Caco-2 (cell line): Measurements from ENCODE around the gene MPHOSPH8. TPM values are rescaled to one million over a fixed set of nuclear protein-coding genes. Genes with fewer than 3 reads are reported as not detected.
"Not testable (repeated sequence)": the region's sequence is repeated elsewhere in the genome, so short reads cannot be mapped to it uniquely, and the experiment has no call there.

Experiments
- BruUV-seq: library from RNA; stranded (reverse); fragments of 400-500 nt; replicated peaks from 2 replicates; lab custom pipeline; 2021; lab: Mats Ljungman, UMichigan
- CTCF ChIA-PET: fragments of 300-600 bp; sonication (Branson Sonifier 250); formaldehyde crosslinking; loops from one replicate; lab custom pipeline; 2022; ENCODE audit warnings: antibody characterized with exemption; lab: Charles Lee
- POLR2A ChIA-PET: fragments of 300-600 bp; sonication (Branson Sonifier 250); formaldehyde crosslinking; loops from one replicate; lab custom pipeline; 2022; ENCODE audit warnings: antibody characterized with exemption; lab: Charles Lee
- DNase-seq, 2 experiments: peaks; one replicate each; pipeline versions ENCODE4 v3.0.0 to v3.0.0-alpha.2; 2020 to 2022
- H3K27me3 ChIP-seq: replicated peaks from 2 replicates; pipeline ENCODE4 v1.6.0; 2011; ENCODE audit warnings: low read length; ENCODE audit not compliant: control insufficient read depth, insufficient read depth
- H3K36me3 ChIP-seq: 2 replicates; pipeline ENCODE4 v1.5.1; 2011; ENCODE audit warnings: low read length; ENCODE audit not compliant: control insufficient read depth, insufficient read depth
- H3K4me1 ChIP-seq: fragments of 250-450 bp; sonication (Bioruptor Pico); 2 replicates; pipeline ENCODE4 v1.5.1; 2020; ENCODE audit warnings: mild to moderate bottlenecking
- H3K4me3 ChIP-seq: 2 replicates; pipeline ENCODE4 v1.5.1; 2011; ENCODE audit warnings: low read depth, mild to moderate bottlenecking, control low read depth, low read length
- H3K9me3 ChIP-seq: fragments of 250-450 bp; sonication (Bioruptor Pico); 2 replicates; pipeline ENCODE4 v1.5.1; 2020; ENCODE audit warnings: mild to moderate bottlenecking, moderate library complexity
- H3K27ac Mint-ChIP-seq: one replicate; pipeline ENCODE4 v1.8.0; 2022; ENCODE audit warnings: mixed read lengths; ENCODE audit not compliant: unreplicated experiment
- H3K27me3 Mint-ChIP-seq: one replicate; pipeline ENCODE4 v1.8.0; 2022; ENCODE audit warnings: mixed read lengths; ENCODE audit not compliant: insufficient read depth, unreplicated experiment
- H3K36me3 Mint-ChIP-seq: one replicate; pipeline ENCODE4 v1.8.0; 2022; ENCODE audit warnings: mild to moderate bottlenecking, mixed read lengths; ENCODE audit not compliant: insufficient read depth, unreplicated experiment
- H3K4me1 Mint-ChIP-seq: one replicate; pipeline ENCODE4 v1.8.0; 2022; ENCODE audit warnings: low read depth, mixed read lengths; ENCODE audit not compliant: unreplicated experiment
- H3K4me3 Mint-ChIP-seq: one replicate; pipeline ENCODE4 v1.8.0; 2022; ENCODE audit warnings: mild to moderate bottlenecking, moderate library complexity, mixed read lengths; ENCODE audit not compliant: unreplicated experiment
- H3K9me3 Mint-ChIP-seq: one replicate; pipeline ENCODE4 v1.8.0; 2022; ENCODE audit warnings: mixed read lengths; ENCODE audit not compliant: unreplicated experiment
- intact Hi-C: fragments of 100-400 bp; cut with micrococcal nuclease; formaldehyde crosslinking; loops from one replicate; pipeline ENCODE4 v1.10.0; 2022; ENCODE audit not compliant: unreplicated experiment
- total RNA-seq: library from RNA; stranded (reverse); gene quantifications from 2 replicates; pipeline ENCODE4 v1.2.3, GENCODE V29; 2022
- TF ChIP-seq, protein P1 (sequence below), 2 experiments: fragments of 200-600 bp in 1 of 2; IDR thresholded peaks; 1 replicate in 1 of 2; 2 replicates in 1 of 2; pipeline versions ENCODE4 v1.5.1 to v1.8.0; 2011 to 2022; ENCODE audit warnings: antibody characterized with exemption in 1 of 2, control low read depth in 1 of 2, inconsistent platforms in 1 of 2, low read depth in 1 of 2, low read length in 1 of 2, mild to moderate bottlenecking in 1 of 2, moderate library complexity in 1 of 2; ENCODE audit not compliant: insufficient read depth in 1 of 2, severe bottlenecking in 1 of 2, unreplicated experiment in 1 of 2

MPHOSPH8 gene
- total RNA-seq, 1 experiment from 2014 or later, result 31.6 TPM

GRCh38 chr13:19695829-19696228, 62.4 kb downstream of the MPHOSPH8 start:
- no peak overlapping the region for H3K4me3 Mint-ChIP-seq
- H3K36me3 Mint-ChIP-seq, result peaks cover 55% of the 10 kb centered on the region
- no peaks in the 10 kb centered on the region for H3K9me3 Mint-ChIP-seq
- no peak overlapping the region for H3K4me3 ChIP-seq
- ChIA-PET CTCF (no interaction called here), POLR2A (no interaction called here)
- no peaks in the 10 kb centered on the region for H3K27me3 Mint-ChIP-seq
- peaks cover 12% of the 10 kb centered on the region for H3K4me1 Mint-ChIP-seq
- H3K27me3 ChIP-seq, result no peaks in the 10 kb centered on the region
- TF ChIP-seq, protein P1, sequence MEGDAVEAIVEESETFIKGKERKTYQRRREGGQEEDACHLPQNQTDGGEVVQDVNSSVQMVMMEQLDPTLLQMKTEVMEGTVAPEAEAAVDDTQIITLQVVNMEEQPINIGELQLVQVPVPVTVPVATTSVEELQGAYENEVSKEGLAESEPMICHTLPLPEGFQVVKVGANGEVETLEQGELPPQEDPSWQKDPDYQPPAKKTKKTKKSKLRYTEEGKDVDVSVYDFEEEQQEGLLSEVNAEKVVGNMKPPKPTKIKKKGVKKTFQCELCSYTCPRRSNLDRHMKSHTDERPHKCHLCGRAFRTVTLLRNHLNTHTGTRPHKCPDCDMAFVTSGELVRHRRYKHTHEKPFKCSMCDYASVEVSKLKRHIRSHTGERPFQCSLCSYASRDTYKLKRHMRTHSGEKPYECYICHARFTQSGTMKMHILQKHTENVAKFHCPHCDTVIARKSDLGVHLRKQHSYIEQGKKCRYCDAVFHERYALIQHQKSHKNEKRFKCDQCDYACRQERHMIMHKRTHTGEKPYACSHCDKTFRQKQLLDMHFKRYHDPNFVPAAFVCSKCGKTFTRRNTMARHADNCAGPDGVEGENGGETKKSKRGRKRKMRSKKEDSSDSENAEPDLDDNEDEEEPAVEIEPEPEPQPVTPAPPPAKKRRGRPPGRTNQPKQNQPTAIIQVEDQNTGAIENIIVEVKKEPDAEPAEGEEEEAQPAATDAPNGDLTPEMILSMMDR (IDR thresholded peaks at IDR 0.05; ENCODE audit: insufficient read depth in 1 of 2, low read depth in 1 of 2, low read length in 1 of 2, severe bottlenecking in 1 of 2, unreplicated experiment in 1 of 2), result no peak
- intact Hi-C loops, result no loop called here
- no TSS peak for BruUV-seq
- H3K36me3 ChIP-seq, result no peaks in the 10 kb centered on the region; the same call in 1 of the 2 replicates
- no peak for DNase-seq
- H3K4me1 ChIP-seq, result peaks cover 13% of the 10 kb centered on the region
- no peaks in the 10 kb centered on the region for H3K9me3 ChIP-seq
- no peak overlapping the region for H3K27ac Mint-ChIP-seq

DNA sequence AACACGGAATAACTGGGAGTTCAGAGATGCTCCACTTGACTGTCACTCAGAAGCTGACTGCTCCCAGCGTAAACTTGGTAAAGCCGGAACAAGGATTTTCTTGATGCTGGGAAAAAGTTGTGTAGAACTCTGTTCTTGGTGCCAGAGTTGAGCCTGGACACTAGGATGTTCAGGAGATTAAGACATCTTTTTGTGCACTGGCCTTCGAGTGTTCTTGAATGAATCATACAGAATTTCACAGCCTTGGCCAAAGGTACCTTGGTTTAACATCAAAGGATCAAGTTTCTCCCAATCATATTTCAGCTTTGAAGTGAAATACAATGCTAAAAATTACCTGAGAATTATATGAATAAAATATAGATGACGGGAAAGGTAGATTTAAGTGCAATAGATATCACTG, 67.5 kb downstream of the MPHOSPH8 start:
- CTCF ChIA-PET, H3K27ac Mint-ChIP-seq, intact Hi-C loops, H3K36me3 ChIP-seq, H3K27me3 Mint-ChIP-seq, H3K9me3 Mint-ChIP-seq, H3K4me3 ChIP-seq, BruUV-seq, H3K4me3 Mint-ChIP-seq, H3K4me1 Mint-ChIP-seq, H3K4me1 ChIP-seq, POLR2A ChIA-PET, H3K27me3 ChIP-seq, DNase-seq, H3K9me3 ChIP-seq: not testable (repeated sequence)
- peaks cover 35% of the 10 kb centered on the region for H3K36me3 Mint-ChIP-seq

DNA sequence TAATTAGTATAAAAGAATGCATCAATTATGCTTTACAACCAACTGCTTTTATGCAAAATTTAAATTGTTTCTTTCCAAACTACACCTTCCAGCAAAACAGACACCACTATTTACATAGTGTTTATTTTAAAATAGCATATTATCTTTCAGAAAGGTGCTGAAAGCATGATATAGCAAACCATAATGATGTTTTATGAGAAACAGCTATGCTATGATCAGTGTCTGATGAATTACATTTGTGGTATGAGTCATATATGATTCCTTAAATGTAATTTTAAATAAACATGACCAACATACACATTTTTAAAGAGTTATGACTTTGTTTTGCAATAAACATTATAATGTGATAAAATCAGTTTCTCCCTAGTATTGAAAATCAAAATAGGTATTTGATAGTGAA, 68.2 kb downstream of the MPHOSPH8 start:
- H3K27me3 Mint-ChIP-seq, intact Hi-C loops, H3K4me1 Mint-ChIP-seq, H3K4me3 ChIP-seq, H3K9me3 ChIP-seq, BruUV-seq, H3K4me3 Mint-ChIP-seq, H3K9me3 Mint-ChIP-seq, H3K27me3 ChIP-seq, CTCF ChIA-PET, H3K27ac Mint-ChIP-seq, DNase-seq, H3K36me3 ChIP-seq, H3K4me1 ChIP-seq: not testable (repeated sequence)
- POLR2A ChIA-PET, result interaction anchor here (0.5 kb wide), 1 partner anchor 20 kb away, joined by 3 read pairs; no protein-coding TSS in a partner anchor
- peaks cover 37% of the 10 kb centered on the region for H3K36me3 Mint-ChIP-seq

DNA sequence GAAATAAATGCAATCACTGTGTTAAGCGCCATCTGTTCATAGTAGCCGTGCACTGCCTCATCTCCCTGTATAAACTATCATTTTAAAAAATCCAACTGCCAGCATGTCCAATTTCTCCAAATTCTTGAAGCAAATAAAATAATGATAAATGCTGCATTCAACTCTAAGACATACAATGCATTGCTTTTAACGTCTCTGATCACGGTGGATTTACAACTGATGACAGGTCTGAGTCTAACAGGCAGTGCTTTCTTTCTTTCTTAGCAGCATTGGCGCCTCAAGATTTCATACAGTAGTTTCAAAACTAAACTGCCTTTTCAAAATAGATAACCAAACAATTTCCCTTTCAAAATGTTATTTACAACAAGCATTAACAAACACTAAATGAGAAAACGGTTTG, 70.8 kb downstream of the MPHOSPH8 start:
- H3K4me3 Mint-ChIP-seq, H3K27ac Mint-ChIP-seq, POLR2A ChIA-PET, CTCF ChIA-PET, H3K9me3 Mint-ChIP-seq, H3K9me3 ChIP-seq, BruUV-seq, H3K4me3 ChIP-seq, H3K4me1 ChIP-seq, H3K27me3 ChIP-seq, intact Hi-C loops, H3K4me1 Mint-ChIP-seq, H3K36me3 ChIP-seq, H3K27me3 Mint-ChIP-seq, DNase-seq: not testable (repeated sequence)
- peaks cover 41% of the 10 kb centered on the region for H3K36me3 Mint-ChIP-seq

- DNase-seq, H3K4me3 ChIP-seq, H3K36me3 ChIP-seq, H3K27me3 Mint-ChIP-seq, H3K27ac Mint-ChIP-seq, BruUV-seq, POLR2A ChIA-PET, H3K4me1 ChIP-seq, intact Hi-C loops, H3K9me3 Mint-ChIP-seq, H3K4me3 Mint-ChIP-seq, CTCF ChIA-PET, H3K9me3 ChIP-seq, H3K4me1 Mint-ChIP-seq, H3K27me3 ChIP-seq: not testable (repeated sequence)
- H3K36me3 Mint-ChIP-seq, result peaks cover 18% of the 10 kb centered on the region
These were observed 75.6 kb downstream of the MPHOSPH8 start for GRCh38 chr13:19709039-19709438.

- CTCF ChIA-PET, result interaction anchor here (0.6 kb wide), 1 partner anchor 109 kb away, joined by 3 read pairs; no protein-coding TSS in a partner anchor
- BruUV-seq, POLR2A ChIA-PET, H3K27me3 ChIP-seq, H3K36me3 ChIP-seq, H3K27me3 Mint-ChIP-seq, H3K27ac Mint-ChIP-seq, H3K4me1 Mint-ChIP-seq, H3K9me3 ChIP-seq, intact Hi-C loops, H3K4me3 Mint-ChIP-seq, H3K4me3 ChIP-seq, DNase-seq, H3K9me3 Mint-ChIP-seq, H3K4me1 ChIP-seq: not testable (repeated sequence)
- H3K36me3 Mint-ChIP-seq, result peaks cover 25% of the 10 kb centered on the region
These were observed 76.3 kb downstream of the MPHOSPH8 start for GRCh38 chr13:19709782-19710181.
